Suprapubic skin (tissue), 3 donors: ENCODE measurements around the gene TSPAN18.

Experiments used
- EP300 ChIP-seq: sonication (generic); formaldehyde crosslinking; IDR thresholded peaks from one replicate; pipeline ENCODE4 v1.6.1; 2017; ENCODE audit warnings: antibody characterized with exemption
- POLR2A ChIP-seq, 2 donors: fragments of 450-650 bp; IDR thresholded peaks; one replicate each; pipeline ENCODE4 v1.6.1; 2017; ENCODE audit warnings: antibody characterized with exemption in 2 of 2, mild to moderate bottlenecking in 2 of 2, moderate library complexity in 2 of 2
- TF ChIP-seq, protein P1 (sequence below), 2 donors: fragments of 200-600 bp in 1 of 2; fragments of 450-650 bp in 1 of 2; sonication (generic) in 1 of 2; IDR thresholded peaks; one replicate each; pipeline ENCODE4 v1.5.1; 2016 to 2019; ENCODE audit warnings: antibody characterized with exemption in 2 of 2, mild to moderate bottlenecking in 1 of 2, moderate library complexity in 1 of 2

DNA sequence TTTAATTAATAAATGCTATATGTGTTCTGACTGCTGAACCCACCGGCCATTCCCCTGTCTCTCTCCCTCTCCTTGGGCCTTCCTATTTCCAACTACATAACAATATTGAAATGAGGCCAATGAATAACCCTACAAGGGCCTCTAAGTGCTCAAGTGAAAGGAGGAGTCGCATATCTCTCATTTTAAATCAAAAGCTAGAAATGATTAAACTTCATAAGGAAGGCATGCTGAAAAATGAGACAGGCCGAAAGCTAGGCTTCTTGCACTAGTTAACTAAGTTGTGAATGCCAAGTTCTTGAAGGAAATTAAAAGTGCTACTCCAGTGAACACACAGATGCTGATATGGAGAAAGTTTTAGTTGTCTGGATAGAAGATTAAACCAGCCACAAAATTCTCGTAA, 109.2 kb downstream of the TSPAN18 start:
- TF ChIP-seq, protein P1, sequence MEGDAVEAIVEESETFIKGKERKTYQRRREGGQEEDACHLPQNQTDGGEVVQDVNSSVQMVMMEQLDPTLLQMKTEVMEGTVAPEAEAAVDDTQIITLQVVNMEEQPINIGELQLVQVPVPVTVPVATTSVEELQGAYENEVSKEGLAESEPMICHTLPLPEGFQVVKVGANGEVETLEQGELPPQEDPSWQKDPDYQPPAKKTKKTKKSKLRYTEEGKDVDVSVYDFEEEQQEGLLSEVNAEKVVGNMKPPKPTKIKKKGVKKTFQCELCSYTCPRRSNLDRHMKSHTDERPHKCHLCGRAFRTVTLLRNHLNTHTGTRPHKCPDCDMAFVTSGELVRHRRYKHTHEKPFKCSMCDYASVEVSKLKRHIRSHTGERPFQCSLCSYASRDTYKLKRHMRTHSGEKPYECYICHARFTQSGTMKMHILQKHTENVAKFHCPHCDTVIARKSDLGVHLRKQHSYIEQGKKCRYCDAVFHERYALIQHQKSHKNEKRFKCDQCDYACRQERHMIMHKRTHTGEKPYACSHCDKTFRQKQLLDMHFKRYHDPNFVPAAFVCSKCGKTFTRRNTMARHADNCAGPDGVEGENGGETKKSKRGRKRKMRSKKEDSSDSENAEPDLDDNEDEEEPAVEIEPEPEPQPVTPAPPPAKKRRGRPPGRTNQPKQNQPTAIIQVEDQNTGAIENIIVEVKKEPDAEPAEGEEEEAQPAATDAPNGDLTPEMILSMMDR (IDR thresholded peaks at IDR 0.05) = no peak
- no peak for TF ChIP-seq EP300
- no peak for TF ChIP-seq POLR2A (IDR thresholded peaks at IDR 0.05)
